SK-N-SH (cell line): ENCODE data around the gene SLC44A5. TPM values are rescaled to one million over a fixed set of nuclear protein-coding genes. Genes with fewer than 3 reads are reported as not detected.
"Not testable (repeated sequence)": the region's sequence is repeated elsewhere in the genome, so short reads cannot be mapped to it uniquely, and the experiment has no call there.

Experiments used
- CTCF ChIA-PET: fragments of 300-600, 350-600 bp; formaldehyde crosslinking; extraction: SDS; loops from one replicate; lab custom pipeline; 2021; lab: Yijun Ruan, JAX
- POLR2A ChIA-PET: fragments of 350-600 bp; sonication (Branson Sonifier 250); formaldehyde crosslinking; extraction: SDS; loops from one replicate; lab custom pipeline; 2020; ENCODE audit warnings: antibody characterized with exemption, inconsistent platforms; lab: Yijun Ruan, JAX
- DNase-seq: peaks from one replicate; pipeline ENCODE4 v3.0.0; 2012
- H2AFZ ChIP-seq: fragments of 200-600 bp; sonication (generic); 2 replicates; pipeline ENCODE4 v1.8.1; 2016; ENCODE audit warnings: antibody characterized with exemption, mild to moderate bottlenecking, low read depth
- H3F3A ChIP-seq: fragments of 200-600 bp; sonication (generic); replicated peaks from 2 replicates; pipeline ENCODE3; 2016; ENCODE audit warnings: antibody characterized with exemption, mild to moderate bottlenecking; ENCODE audit not compliant: insufficient read depth
- H3K27ac ChIP-seq, 2 experiments: fragments of 200-500 bp in 1 of 2; fragments of 200-600 bp in 1 of 2; sonication (Bioruptor generic) in 1 of 2; sonication (generic), shearing (Covaris generic) in 1 of 2; 2 replicates each; pipeline versions ENCODE4 v1.5.1 to v1.6.1; 2014 to 2016; ENCODE audit warnings: low read depth in 2 of 2, inconsistent platforms in 1 of 2, low read length in 1 of 2, mild to moderate bottlenecking in 1 of 2, mixed read lengths in 1 of 2
- H3K27me3 ChIP-seq: fragments of 200-600 bp; sonication (generic), shearing (Covaris generic); 2 replicates; pipeline ENCODE4 v1.6.1; 2016; ENCODE audit warnings: mixed run types; ENCODE audit not compliant: insufficient read depth
- H3K36me3 ChIP-seq, 2 experiments: fragments of 200-500 bp in 1 of 2; fragments of 200-600 bp in 1 of 2; sonication (Bioruptor generic) in 1 of 2; sonication (generic) in 1 of 2; replicated peaks in 1 of 2; 2 replicates each; pipeline versions ENCODE3 to v1.5.1; 2014 to 2016; ENCODE audit warnings: low read length in 1 of 2, mild to moderate bottlenecking in 1 of 2; ENCODE audit not compliant: insufficient read depth in 2 of 2, control insufficient read depth in 1 of 2
- H3K4me1 ChIP-seq, 2 experiments: fragments of 200-500 bp in 1 of 2; fragments of 200-600 bp in 1 of 2; sonication (Bioruptor generic) in 1 of 2; sonication (generic), shearing (Covaris generic) in 1 of 2; 2 replicates each; pipeline versions ENCODE4 v1.5.1 to v1.6.1; 2014 to 2016; ENCODE audit warnings: low read depth in 1 of 2, low read length in 1 of 2, mixed run types in 1 of 2; ENCODE audit not compliant: insufficient read depth in 2 of 2, control insufficient read depth in 1 of 2
- H3K4me2 ChIP-seq: fragments of 200-600 bp; sonication (generic), shearing (Covaris generic); 2 replicates; pipeline ENCODE4 v1.6.1; 2017; ENCODE audit warnings: mixed run types
- H3K4me3 ChIP-seq, 2 experiments: fragments of 200-500 bp in 1 of 2; fragments of 200-600 bp in 1 of 2; sonication (Bioruptor generic) in 1 of 2; sonication (generic), shearing (Covaris generic) in 1 of 2; 2 replicates each; pipeline versions ENCODE4 v1.5.1 to v1.8.1; 2014 to 2016; ENCODE audit warnings: low read depth in 2 of 2, inconsistent platforms in 1 of 2, low read length in 1 of 2, mild to moderate bottlenecking in 1 of 2, mixed read lengths in 1 of 2, moderate library complexity in 1 of 2
- H3K79me2 ChIP-seq: fragments of 200-600 bp; sonication (generic); 2 replicates; pipeline ENCODE4 v1.8.1; 2017; ENCODE audit warnings: mild to moderate bottlenecking; ENCODE audit not compliant: insufficient read depth
- H3K9ac ChIP-seq: fragments of 200-600 bp; sonication (generic); 2 replicates; pipeline ENCODE4 v1.6.1; 2017; ENCODE audit warnings: mixed run types
- H3K9me2 ChIP-seq: fragments of 200-600 bp; sonication (generic); 2 replicates; pipeline ENCODE4 v1.6.1; 2017; ENCODE audit warnings: mixed run types
- H3K9me3 ChIP-seq: fragments of 200-600 bp; sonication (generic); 2 replicates; pipeline ENCODE4 v1.6.1; 2017; ENCODE audit warnings: mixed run types, mild to moderate bottlenecking, moderate library complexity
- H4K20me1 ChIP-seq: fragments of 200-600 bp; sonication (generic); 2 replicates; pipeline ENCODE4 v1.6.1; 2017; ENCODE audit warnings: mild to moderate bottlenecking, mixed run types; ENCODE audit not compliant: insufficient read depth
- CHD2 ChIP-seq: fragments of 150-350 bp; IDR thresholded peaks from 2 replicates; pipeline ENCODE4 v1.6.1; 2018; ENCODE audit warnings: low read length; ENCODE audit not compliant: partially characterized antibody
- FOSL2 ChIP-seq: IDR thresholded peaks from 2 replicates; pipeline ENCODE4 v1.4.0; 2012; ENCODE audit warnings: low read depth, mild to moderate bottlenecking, moderate library complexity, borderline replicate concordance
- MAX ChIP-seq: IDR thresholded peaks from 2 replicates; pipeline ENCODE4 v1.4.0; 2012; ENCODE audit warnings: low read depth
- MEF2A ChIP-seq: IDR thresholded peaks from 2 replicates; pipeline ENCODE4 v1.4.0; 2012; ENCODE audit warnings: low read depth, borderline replicate concordance
- PBX3 ChIP-seq: IDR thresholded peaks from 2 replicates; pipeline ENCODE4; 2012
- RXRA ChIP-seq: IDR thresholded peaks from 2 replicates; pipeline ENCODE4 v1.4.0; 2012; ENCODE audit warnings: low read depth, mild to moderate bottlenecking, borderline replicate concordance
- SMC3 ChIP-seq: IDR thresholded peaks from 2 replicates; pipeline ENCODE4 v1.6.1; 2012; ENCODE audit warnings: low read depth, low read length, improper control_type of control experiment
- TCF12 ChIP-seq: IDR thresholded peaks from 2 replicates; pipeline ENCODE4 v1.4.0; 2012
- USF2 ChIP-seq: fragments of 150-350 bp; IDR thresholded peaks from 2 replicates; pipeline ENCODE4 v1.6.1; 2017; ENCODE audit warnings: antibody characterized with exemption, low read length, low read depth, borderline replicate concordance
- YY1 ChIP-seq: IDR thresholded peaks from 2 replicates; pipeline ENCODE4 v1.4.0; 2012; ENCODE audit warnings: low read depth, mild to moderate bottlenecking
- ZBTB33 ChIP-seq: IDR thresholded peaks from 2 replicates; pipeline ENCODE4 v1.4.0; 2012; ENCODE audit warnings: low read depth, borderline replicate concordance
- WGBS: methylation state at CpG from one replicate; pipeline ENCODE4 v1.1.6; 2017; ENCODE audit warnings: low lambda C conversion rate; 5-methylcytosine and 5-hydroxymethylcytosine counted together
- polyA plus RNA-seq, 3 experiments: library from polyadenylated mRNA; depleted of rRNA; stranded (reverse); fragments of >200 nt; gene quantifications; 2 replicates each; pipeline ENCODE4 v1.2.3, GENCODE V29; 2012

Gene SLC44A5
- polyA plus RNA-seq, 1 of the 3 experiments (the other 2 are of a cell fraction): 4.9 TPM

GRCh38 chr1:75484789-75485188, 126.1 kb downstream of the SLC44A5 start:
- H3K79me2 ChIP-seq: no peaks in the 10 kb centered on the region
- WGBS: 17% methylated on average over 1 of the region's 1 CpG
- no peaks in the 10 kb centered on the region for H3K9me3 ChIP-seq
- no peaks in the 10 kb centered on the region for H4K20me1 ChIP-seq
- H3K4me3 ChIP-seq: no peak overlapping the region
- CTCF ChIA-PET: interaction anchor here (1.2 to 1.5 kb wide), 2 partner anchors 8 to 30 kb away, joined by 3 read pairs; no protein-coding TSS in a partner anchor
- H3K27me3 ChIP-seq: no peaks in the 10 kb centered on the region
- POLR2A ChIA-PET: no interaction called here
- no peak overlapping the region for H3K4me2 ChIP-seq
- DNase-seq: no peak
- no peak overlapping the region for H3K27ac ChIP-seq
- H3K36me3 ChIP-seq: no peaks in the 10 kb centered on the region
- H2AFZ ChIP-seq: no peak overlapping the region
- peaks cover 5% of the 10 kb centered on the region for H3F3A ChIP-seq
- no peaks in the 10 kb centered on the region for H3K4me1 ChIP-seq
- TF ChIP-seq USF2 (no peak), CHD2 (no peak), SMC3 (no peak), PBX3 (no peak), FOSL2 (no peak), ZBTB33 (no peak), MAX (no peak), YY1 (no peak)
- no peaks in the 10 kb centered on the region for H3K9me2 ChIP-seq
- H3K9ac ChIP-seq: no peak overlapping the region

GRCh38 chr1:75482951-75483350, 128.0 kb downstream of the SLC44A5 start:
- DNase-seq: no peak
- Histone ChIP-seq H3K4me3 (no peak overlapping the region), H3F3A (peaks cover 5% of the 10 kb centered on the region), H3K4me2 (no peak overlapping the region), H3K27me3 (no peaks in the 10 kb centered on the region), H3K4me1 (no peaks in the 10 kb centered on the region), H3K27ac (no peak overlapping the region), H4K20me1 (no peaks in the 10 kb centered on the region), H3K9me3 (no peaks in the 10 kb centered on the region), H3K36me3 (no peaks in the 10 kb centered on the region), H3K79me2 (no peaks in the 10 kb centered on the region), H2AFZ (no peak overlapping the region), H3K9me2 (no peaks in the 10 kb centered on the region), H3K9ac (no peak overlapping the region)
- 50% methylated on average over 2 of the region's 2 CpGs for WGBS
- CTCF ChIA-PET: interaction anchor here (0.9 to 1.3 kb wide), 2 partner anchors 59 to 132 kb away, joined by 3 read pairs; no protein-coding TSS in a partner anchor
- TF ChIP-seq TCF12 (no peak), RXRA (no peak), SMC3 (no peak), ZBTB33 (no peak), MEF2A (no peak)
- POLR2A ChIA-PET: no interaction called here

- H3K9me3 ChIP-seq, DNase-seq, H3K4me2 ChIP-seq, H4K20me1 ChIP-seq, H3K27ac ChIP-seq, H3K27me3 ChIP-seq, H3K36me3 ChIP-seq, H3K4me3 ChIP-seq, CTCF ChIA-PET, POLR2A ChIA-PET, H3K9me2 ChIP-seq, H2AFZ ChIP-seq, H3K79me2 ChIP-seq, H3K9ac ChIP-seq: not testable (repeated sequence)
- H3F3A ChIP-seq: peaks cover 20% of the 10 kb centered on the region
- 94% methylated on average over 11 of the region's 12 CpGs for WGBS
- peaks cover 7 to 13% of the 10 kb centered on the region in 2 experiments for H3K4me1 ChIP-seq
Observed at GRCh38 chr1:75476486-75476885, 134.4 kb downstream of the SLC44A5 start.
